ENCODE measurements around the gene ADCY10. TPM values are rescaled to one million over a fixed set of nuclear protein-coding genes. Genes with fewer than 3 reads are reported as not detected.

The ADCY10 gene
- total RNA-seq, 1 experiment from 2014 or later: 0.31 TPM

GRCh38 chr1:167904652-167905130 lies 9.2 kb downstream of the ADCY10 start:
- CTCF ChIA-PET: interaction anchor here (1.6 kb wide), 1 partner anchor 177 kb away, joined by 3 read pairs; no protein-coding TSS in a partner anchor
- intact Hi-C loops (cut with micrococcal nuclease; ENCODE audit: unreplicated experiment): no loop called here
- no peak overlapping the region for H3K4me3 Mint-ChIP-seq (ENCODE audit: low read depth, unreplicated experiment)

GRCh38 chr1:167900907-167901306 lies 13.0 kb downstream of the ADCY10 start:
- H3K4me3 Mint-ChIP-seq (ENCODE audit: low read depth, unreplicated experiment): no peak overlapping the region
- no peaks in the 10 kb centered on the region for H3K27me3 Mint-ChIP-seq (ENCODE audit: unreplicated experiment)
- no TSS peak for BruUV-seq (replicated peaks)
- CTCF ChIA-PET: interaction anchor here (0.6 kb wide), 1 partner anchor 148 kb away, joined by 3 read pairs; no protein-coding TSS in a partner anchor
- intact Hi-C loops (cut with micrococcal nuclease; ENCODE audit: unreplicated experiment): no loop called here
- H3K36me3 Mint-ChIP-seq (ENCODE audit: insufficient read depth, unreplicated experiment): no peaks in the 10 kb centered on the region
- TF ChIP-seq CTCF (IDR thresholded peaks at IDR 0.05; ENCODE audit: unreplicated experiment): no peak
- DNase-seq: no peak
- H3K27ac Mint-ChIP-seq (ENCODE audit: unreplicated experiment): no peak overlapping the region
- no peaks in the 10 kb centered on the region for H3K4me1 Mint-ChIP-seq (ENCODE audit: low read depth, unreplicated experiment)
- H3K9me3 Mint-ChIP-seq (ENCODE audit: low read depth, unreplicated experiment): no peaks in the 10 kb centered on the region

More at GRCh38 chr1:167904652-167905130, 9.2 kb downstream of the ADCY10 start:
- BruUV-seq (replicated peaks): no TSS peak
- H3K9me3 Mint-ChIP-seq (ENCODE audit: low read depth, unreplicated experiment): no peaks in the 10 kb centered on the region
- DNase-seq: no peak
- no peak overlapping the region for H3K27ac Mint-ChIP-seq (ENCODE audit: unreplicated experiment)
- no peaks in the 10 kb centered on the region for H3K4me1 Mint-ChIP-seq (ENCODE audit: low read depth, unreplicated experiment)
- H3K36me3 Mint-ChIP-seq (ENCODE audit: insufficient read depth, unreplicated experiment): no peaks in the 10 kb centered on the region
- no peak for TF ChIP-seq CTCF (IDR thresholded peaks at IDR 0.05; ENCODE audit: unreplicated experiment)
- no peaks in the 10 kb centered on the region for H3K27me3 Mint-ChIP-seq (ENCODE audit: unreplicated experiment)

GRCh38 chr1:167899253-167899681 lies 14.7 kb downstream of the ADCY10 start:
- Mint-ChIP-seq H3K27me3 (ENCODE audit: unreplicated experiment) (no peaks in the 10 kb centered on the region), H3K9me3 (ENCODE audit: low read depth, unreplicated experiment) (no peaks in the 10 kb centered on the region), H3K36me3 (ENCODE audit: insufficient read depth, unreplicated experiment) (no peaks in the 10 kb centered on the region), H3K4me3 (ENCODE audit: low read depth, unreplicated experiment) (no peak overlapping the region), H3K4me1 (ENCODE audit: low read depth, unreplicated experiment) (no peaks in the 10 kb centered on the region), H3K27ac (ENCODE audit: unreplicated experiment) (no peak overlapping the region)
- intact Hi-C loops (cut with micrococcal nuclease; ENCODE audit: unreplicated experiment): no loop called here
- BruUV-seq (replicated peaks): no TSS peak
- CTCF ChIA-PET: no interaction called here
- no peak for DNase-seq
- no peak for TF ChIP-seq CTCF (IDR thresholded peaks at IDR 0.05; ENCODE audit: unreplicated experiment)

DNA sequence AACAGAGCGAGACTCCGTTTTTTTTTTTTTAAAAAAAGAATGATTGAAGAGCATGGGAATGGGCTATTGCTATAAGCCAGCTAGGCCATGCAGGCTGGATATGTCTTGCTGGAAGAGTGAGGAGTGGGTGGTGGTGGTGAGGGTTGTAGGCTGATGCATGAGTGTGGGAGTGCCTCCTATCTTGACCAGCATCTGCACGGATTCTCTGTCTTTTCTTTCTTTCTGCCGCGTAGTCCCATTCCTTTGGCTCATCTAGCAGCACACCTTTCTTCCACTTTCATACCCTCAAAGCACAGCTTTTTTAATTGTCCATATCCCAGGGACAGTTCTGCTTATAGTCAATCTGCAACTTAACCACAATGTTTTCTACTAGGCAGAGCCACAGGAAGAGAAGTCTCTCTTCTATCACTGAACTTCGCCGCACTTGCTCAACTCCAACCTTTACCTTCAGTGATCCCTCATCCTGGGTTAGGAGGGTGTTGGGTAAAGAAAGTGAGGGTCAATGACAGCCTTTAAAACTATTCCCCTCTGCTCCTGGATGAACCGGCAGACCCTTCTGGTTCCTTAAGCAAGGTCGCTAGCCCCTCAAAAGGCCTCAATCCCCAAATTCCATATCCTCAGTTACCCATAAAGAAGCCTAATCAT lies 15.2 kb downstream of the ADCY10 start:
- intact Hi-C loops (cut with micrococcal nuclease; ENCODE audit: unreplicated experiment): no loop called here
- Mint-ChIP-seq H3K4me1 (ENCODE audit: low read depth, unreplicated experiment) (no peaks in the 10 kb centered on the region), H3K36me3 (ENCODE audit: insufficient read depth, unreplicated experiment) (no peaks in the 10 kb centered on the region), H3K4me3 (ENCODE audit: low read depth, unreplicated experiment) (no peak overlapping the region), H3K27me3 (ENCODE audit: unreplicated experiment) (no peaks in the 10 kb centered on the region), H3K27ac (ENCODE audit: unreplicated experiment) (no peak overlapping the region), H3K9me3 (ENCODE audit: low read depth, unreplicated experiment) (no peaks in the 10 kb centered on the region)
- no peak for DNase-seq
- no TSS peak for BruUV-seq (replicated peaks)
- TF ChIP-seq CTCF (IDR thresholded peaks at IDR 0.05; ENCODE audit: unreplicated experiment): no peak
- CTCF ChIA-PET: no interaction called here

Measured in Calu3 (cell line).